Heart right ventricle (tissue), 16 donors: ENCODE measurements around the gene MX1. TPM values are rescaled to one million over a fixed set of nuclear protein-coding genes. Genes with fewer than 3 reads are reported as not detected.
"Not testable (repeated sequence)": the region's sequence is repeated elsewhere in the genome, so short reads cannot be mapped to it uniquely, and the experiment has no call there.

ENCODE experiments used
- ATAC-seq, 8 donors: fragments of 200-7000 bp; cut with Tn5 transposase; one replicate each; pipeline ENCODE4 v1.9.1; 2020; ENCODE audit warnings: mild to moderate bottlenecking in 8 of 8, moderate library complexity in 8 of 8, moderate number of reproducible peaks in 1 of 8
- DNase-seq, 2 donors: peaks; one replicate each; pipeline ENCODE4 v3.0.0-alpha.2; 2020
- H3K27ac ChIP-seq, 10 donors: fragments of 200-600 bp; sonication (generic) in 2 of 10; one replicate each; pipeline versions ENCODE4 v1.5.0 to v1.8.0; 2020 to 2022; ENCODE audit warnings: mild to moderate bottlenecking in 3 of 10
- H3K27me3 ChIP-seq, 7 donors: fragments of 200-600 bp; one replicate each; pipeline ENCODE4 v1.8.0; 2021 to 2022; ENCODE audit warnings: mild to moderate bottlenecking in 2 of 7
- H3K36me3 ChIP-seq, 9 donors: fragments of 200-600 bp; sonication (generic) in 1 of 9; one replicate each; pipeline versions ENCODE4 v1.5.0 to v1.8.0; 2020 to 2022; ENCODE audit warnings: mild to moderate bottlenecking in 2 of 9
- H3K4me1 ChIP-seq, 9 donors: fragments of 200-600 bp; sonication (generic) in 1 of 9; one replicate each; pipeline versions ENCODE4 v1.5.0 to v1.8.0; 2020 to 2022; ENCODE audit warnings: mild to moderate bottlenecking in 4 of 9
- H3K4me3 ChIP-seq, 10 donors: fragments of 200-600 bp; sonication (generic) in 2 of 10; one replicate each; pipeline versions ENCODE4 v1.5.0 to v1.8.0; 2020 to 2022; ENCODE audit warnings: mild to moderate bottlenecking in 7 of 10, moderate library complexity in 2 of 10
- H3K9me3 ChIP-seq, 11 donors: fragments of 200-600 bp in 10 of 11; sonication (generic) in 2 of 11; one replicate each; pipeline versions ENCODE4 v1.5.0 to v1.8.0; 2013 to 2022; ENCODE audit warnings: mild to moderate bottlenecking in 2 of 11, control low read depth in 1 of 11, moderate library complexity in 1 of 11
- CTCF ChIP-seq, 9 donors: fragments of 200-600 bp; sonication (generic) in 2 of 9; IDR thresholded peaks; one replicate each; pipeline versions ENCODE4 v1.5.0 to v1.8.0; 2021 to 2022; ENCODE audit warnings: antibody characterized with exemption in 9 of 9, mild to moderate bottlenecking in 5 of 9, moderate library complexity in 1 of 9
- WGBS, 2 donors: extraction: QIAGEN DNeasy Blood & Tissue Kit; methylation state at CpG; one replicate each; pipeline ENCODE4 v1.1.7; 2013; ENCODE audit warnings: inconsistent platforms in 1 of 2; 5-methylcytosine and 5-hydroxymethylcytosine counted together
- intact Hi-C, 10 donors: fragments of 100-400 bp; cut with DNase I; formaldehyde crosslinking; loops; one replicate each; pipeline versions ENCODE4 v1.11.1 to v1.14.2; 2022
- polyA plus RNA-seq, 2 donors: library from polyadenylated mRNA; stranded (reverse); fragments of 200-250 nt; gene quantifications; one replicate each; pipeline ENCODE4 v1.2.3, GENCODE V29; 2013
- total RNA-seq, 10 donors: library from RNA; stranded (reverse); fragmentation: NEBNext Ultra II Directional in 3 of 10; extraction: Animal tissue kit (Norgen Biotek cat#: 25700) in 3 of 10; gene quantifications; one replicate each; pipeline versions ENCODE4 v1.2.1 to v1.2.4, GENCODE V29; 2021 to 2023
- donor health status: Arrhythmogenic right ventricular cardiomyopathy.
- donor health status: ischemic (EF 13 %, LVEDD 7.1; RV severe dilation, severe dysfunction).
- donor health status: healthy with polysubstance abuse.
- donor health status: DM: no; HTN: yes; CAD: no.
- donor health status: DM: no; HTN: no; CAD: no.
- donor health status: ischemic (EF 25% LVEDD 6.9; RV normal size, moderate dysfunction).
- donor health status: ischemic (EF 25% LVEDD 5.7; RV mildly dilated, moderate dysfunction).
- donor health status: healthy.
- donor health status: DM: yes; HTN: yes; CAD: no.
- donor health status: Ischemic cardiomyopathy.
- donor health status: ischemic (EF 35%, LVEDD 5.7; RV mildly dilated, moderate dysfunction).
- donor health status: nonischemic (EF 11% LVEDD 7.7; RV severe dilation, severe dysfunction).
- donor health status: DM: yes; HTN: yes; CAD: no.
- donor health status: PGD.
- donor health status: ischemic (EF 29% LVEDD 5.4; RV normal size, mild dysfunction).
- donor health status: nonischemic (EF 23%, LVEDD 6.1; RV moderate dilation, normal function).

The MX1 gene
- total and polyA plus RNA-seq, 12 donors, result 5.4 to 50.0 (median 18.1) TPM

- no peak for ATAC-seq
- no peak overlapping the region for H3K4me3 ChIP-seq
- no peak for DNase-seq
- peak overlapping the region in 6 of 10 donors; percentile 88 to 99 (median 91) for H3K27ac ChIP-seq
- no peaks in the 10 kb centered on the region for H3K36me3 ChIP-seq
- no peaks in the 10 kb centered on the region for H3K27me3 ChIP-seq
- WGBS, 2 donors, result 91 to 94% methylated on average over 11 of the region's 11 CpGs
- H3K9me3 ChIP-seq, result peaks cover 0 to 11% (median 0%) of the 10 kb centered on the region in 11 donors
- H3K4me1 ChIP-seq, result peaks cover 0 to 28% (median 16%) of the 10 kb centered on the region in 9 donors
- intact Hi-C loops, result no loop called here
- TF ChIP-seq CTCF (IDR thresholded peaks at IDR 0.05), result no peak
Measured at GRCh38 chr21:41418956-41419680, 6.9 kb upstream of the MX1 start.

- DNase-seq (peak; percentile 80 to 93), ATAC-seq (peak; percentile 91 to 97 (median 96))
- TF ChIP-seq CTCF (IDR thresholded peaks at IDR 0.05), result no peak
- Histone ChIP-seq H3K36me3 (no peaks in the 10 kb centered on the region), H3K9me3 (peaks cover 0 to 6% (median 0%) of the 10 kb centered on the region in 11 donors), H3K4me3 (peak overlapping the region; percentile 53 to 77 (median 68)), H3K4me1 (peaks cover 0 to 31% (median 16%) of the 10 kb centered on the region in 9 donors), H3K27ac (peak overlapping the region; percentile 75 to 99 (median 91)), H3K27me3 (no peaks in the 10 kb centered on the region)
- intact Hi-C loops, result loop anchor here in 3 of 10 donors (10.0 kb wide), 2 partner anchors 55 to 255 kb away; partner anchors contain the start of genes MX2 (in 3 of the 3) and BACE2 (in 1 of the 3)
- 5 to 6% methylated on average over 54 of the region's 54 CpGs for WGBS, 2 donors
Measured at GRCh38 chr21:41419921-41420862, 5.8 kb upstream of the MX1 start.

GRCh38 chr21:41420998-41421397 lies 5.0 kb upstream of the MX1 start:
- H3K4me3 ChIP-seq, result peak overlapping the region in 9 of 10 donors; percentile 58 to 77 (median 68)
- 36 to 45% methylated on average over 5 to 6 of the region's 8 CpGs for WGBS, 2 donors
- intact Hi-C loops, result loop anchor here in 3 of 10 donors (10.0 kb wide), 2 partner anchors 56 to 256 kb away; partner anchors contain the start of genes MX2 (in 3 of the 3) and BACE2 (in 1 of the 3)
- H3K4me1 ChIP-seq, result peaks cover 0 to 38% (median 16%) of the 10 kb centered on the region in 9 donors
- DNase-seq, H3K27me3 ChIP-seq, ATAC-seq, H3K36me3 ChIP-seq, H3K9me3 ChIP-seq: not testable (repeated sequence)
- peak overlapping the region; percentile 75 to 99 (median 91) for H3K27ac ChIP-seq

GRCh38 chr21:41422546-41423304 lies 3.3 kb upstream of the MX1 start:
- 93 to 99% methylated on average over 19 of the region's 19 CpGs for WGBS, 2 donors
- no peak for TF ChIP-seq CTCF (IDR thresholded peaks at IDR 0.05)
- peaks cover 0 to 16% (median 0%) of the 10 kb centered on the region in 7 donors for H3K27me3 ChIP-seq
- peaks cover 0 to 52% (median 27%) of the 10 kb centered on the region in 9 donors for H3K4me1 ChIP-seq
- H3K4me3 ChIP-seq, result no peak overlapping the region
- H3K9me3 ChIP-seq, result no peaks in the 10 kb centered on the region
- ATAC-seq, result no peak
- intact Hi-C loops, result loop anchor here in 3 of 10 donors (10.0 kb wide), 2 partner anchors 58 to 258 kb away; partner anchors contain the start of genes MX2 (in 3 of the 3) and BACE2 (in 1 of the 3)
- H3K36me3 ChIP-seq, result peaks cover 0 to 2% (median 0%) of the 10 kb centered on the region in 9 donors
- no peak for DNase-seq
- peak overlapping the region in 3 of 10 donors; percentile 7 to 99 (median 94) for H3K27ac ChIP-seq

- H3K27me3 ChIP-seq, result peaks cover 0 to 17% (median 0%) of the 10 kb centered on the region in 7 donors
- WGBS, 2 donors, result 85 to 88% methylated on average over 5 of the region's 5 CpGs
- not testable (repeated sequence) for DNase-seq, H3K36me3 ChIP-seq, ATAC-seq, H3K4me3 ChIP-seq, H3K9me3 ChIP-seq
- intact Hi-C loops, result loop anchor here in 3 of 10 donors (10.0 kb wide), 2 partner anchors 58 to 258 kb away; partner anchors contain the start of genes MX2 (in 3 of the 3) and BACE2 (in 1 of the 3)
- peak overlapping the region in 1 of 10 donors; percentile 99 for H3K27ac ChIP-seq
- H3K4me1 ChIP-seq, result peaks cover 0 to 57% (median 33%) of the 10 kb centered on the region in 9 donors
Measured at GRCh38 chr21:41423305-41423636, 2.8 kb upstream of the MX1 start.
